ENCODE measurements around the gene SLC9A6. TPM values are rescaled to one million over a fixed set of nuclear protein-coding genes. Genes with fewer than 3 reads are reported as not detected.
"Not testable (repeated sequence)": the region's sequence is repeated elsewhere in the genome, so short reads cannot be mapped to it uniquely, and the experiment has no call there.

SLC9A6 gene
- total RNA-seq, 2 experiments from 2014 or later, result 11.8 to 12.6 TPM

- H3K4me1 Mint-ChIP-seq, result no peaks in the 10 kb centered on the region
- ChIA-PET POLR2A (no interaction called here), CTCF (no interaction called here)
- no peak for DNase-seq
- H3K27me3 Mint-ChIP-seq, result no peaks in the 10 kb centered on the region
- peaks cover 5% of the 10 kb centered on the region for H3K36me3 Mint-ChIP-seq (ENCODE audit: low read depth)
- no peaks in the 10 kb centered on the region for H3K9me3 Mint-ChIP-seq (ENCODE audit: low read depth)
- ATAC-seq, result no peak
- intact Hi-C loops (cut with DNase I, micrococcal nuclease), result no loop called here
- no peak overlapping the region for H3K4me3 Mint-ChIP-seq
- no peak overlapping the region for H3K27ac Mint-ChIP-seq
Observed at GRCh38 chrX:136047016-136047642, 61.9 kb downstream of the SLC9A6 start.

GRCh38 chrX:136047969-136048368, 62.7 kb downstream of the SLC9A6 start:
- POLR2A ChIA-PET, result no interaction called here
- no peak for ATAC-seq

GRCh38 chrX:136048446-136048845, 63.2 kb downstream of the SLC9A6 start:
- Mint-ChIP-seq H3K4me1 (no peaks in the 10 kb centered on the region), H3K36me3 (ENCODE audit: low read depth) (peaks cover 5% of the 10 kb centered on the region), H3K9me3 (ENCODE audit: low read depth) (no peaks in the 10 kb centered on the region), H3K4me3 (no peak overlapping the region), H3K27ac (no peak overlapping the region), H3K27me3 (no peaks in the 10 kb centered on the region)
- ChIA-PET CTCF (interaction anchor here (0.8 kb wide), 1 partner anchor 20 kb away, joined by 3 read pairs; no protein-coding TSS in a partner anchor), POLR2A (no interaction called here)
- no peak for ATAC-seq
- DNase-seq, result no peak
- intact Hi-C loops (cut with DNase I, micrococcal nuclease), result no loop called here

More at GRCh38 chrX:136047969-136048368, 62.7 kb downstream of the SLC9A6 start:
- intact Hi-C loops (cut with DNase I, micrococcal nuclease), result no loop called here
- no peaks in the 10 kb centered on the region for H3K4me1 Mint-ChIP-seq
- DNase-seq, result no peak
- no peak overlapping the region for H3K4me3 Mint-ChIP-seq
- CTCF ChIA-PET, result no interaction called here
- peaks cover 5% of the 10 kb centered on the region for H3K36me3 Mint-ChIP-seq (ENCODE audit: low read depth)
- H3K9me3 Mint-ChIP-seq (ENCODE audit: low read depth), result no peaks in the 10 kb centered on the region
- no peak overlapping the region for H3K27ac Mint-ChIP-seq
- H3K27me3 Mint-ChIP-seq, result no peaks in the 10 kb centered on the region

- intact Hi-C loops (cut with DNase I, micrococcal nuclease), result no loop called here
- no peak overlapping the region for H3K4me3 Mint-ChIP-seq
- DNase-seq (no peak), ATAC-seq (no peak)
- CTCF ChIA-PET, result no interaction called here
- POLR2A ChIA-PET, result no interaction called here
- H3K4me1 Mint-ChIP-seq, result no peaks in the 10 kb centered on the region
- H3K27ac Mint-ChIP-seq, result no peak overlapping the region
- H3K36me3 Mint-ChIP-seq (ENCODE audit: low read depth), result peaks cover 2% of the 10 kb centered on the region
- H3K9me3 Mint-ChIP-seq (ENCODE audit: low read depth), result no peaks in the 10 kb centered on the region
- H3K27me3 Mint-ChIP-seq, result no peaks in the 10 kb centered on the region
Observed at GRCh38 chrX:136049608-136050007, 64.4 kb downstream of the SLC9A6 start.

- H3K4me1 Mint-ChIP-seq; ATAC-seq; POLR2A ChIA-PET; H3K27ac Mint-ChIP-seq; H3K4me3 Mint-ChIP-seq; intact Hi-C loops (cut with DNase I, micrococcal nuclease); H3K27me3 Mint-ChIP-seq; DNase-seq; H3K36me3 Mint-ChIP-seq (ENCODE audit: low read depth); CTCF ChIA-PET; H3K9me3 Mint-ChIP-seq (ENCODE audit: low read depth): not testable (repeated sequence)
Observed at GRCh38 chrX:136050875-136051274, 65.6 kb downstream of the SLC9A6 start.

- H3K9me3 Mint-ChIP-seq (ENCODE audit: low read depth), result no peaks in the 10 kb centered on the region
- intact Hi-C loops (cut with DNase I, micrococcal nuclease), result no loop called here
- POLR2A ChIA-PET, result no interaction called here
- DNase-seq (no peak), ATAC-seq (no peak)
- no peak overlapping the region for H3K4me3 Mint-ChIP-seq
- H3K4me1 Mint-ChIP-seq, result peaks cover 5% of the 10 kb centered on the region
- CTCF ChIA-PET, result no interaction called here
- no peak overlapping the region for H3K27ac Mint-ChIP-seq
- H3K36me3 Mint-ChIP-seq (ENCODE audit: low read depth), result no peaks in the 10 kb centered on the region
- H3K27me3 Mint-ChIP-seq, result no peaks in the 10 kb centered on the region
Observed at GRCh38 chrX:136051611-136052010, 66.4 kb downstream of the SLC9A6 start.

- no peak overlapping the region for H3K4me3 Mint-ChIP-seq
- H3K4me1 Mint-ChIP-seq, result peaks cover 12% of the 10 kb centered on the region
- no peaks in the 10 kb centered on the region for H3K9me3 Mint-ChIP-seq (ENCODE audit: low read depth)
- ChIA-PET CTCF (interaction anchor here (1.0 to 1.2 kb wide), 3 partner anchors 28 to 107 kb away, joined by 3 to 4 read pairs (median 3); no protein-coding TSS in a partner anchor), POLR2A (no interaction called here)
- H3K27ac Mint-ChIP-seq, result no peak overlapping the region
- H3K36me3 Mint-ChIP-seq (ENCODE audit: low read depth), result no peaks in the 10 kb centered on the region
- H3K27me3 Mint-ChIP-seq, result no peaks in the 10 kb centered on the region
- ATAC-seq, result no peak
- no peak for DNase-seq
- intact Hi-C loops (cut with DNase I, micrococcal nuclease), result no loop called here
Observed at GRCh38 chrX:136055651-136056221, 70.5 kb downstream of the SLC9A6 start.

GRCh38 chrX:136057567-136057966, 72.3 kb downstream of the SLC9A6 start:
- intact Hi-C loops (cut with DNase I, micrococcal nuclease), result no loop called here
- Mint-ChIP-seq H3K4me3 (no peak overlapping the region), H3K9me3 (ENCODE audit: low read depth) (no peaks in the 10 kb centered on the region), H3K27me3 (no peaks in the 10 kb centered on the region), H3K36me3 (ENCODE audit: low read depth) (no peaks in the 10 kb centered on the region), H3K27ac (no peak overlapping the region), H3K4me1 (peaks cover 12% of the 10 kb centered on the region)
- ChIA-PET POLR2A (interaction anchor here (0.6 to 0.7 kb wide), 2 partner anchors 8 to 257 kb away, joined by 3 to 5 read pairs; no protein-coding TSS in a partner anchor), CTCF (no interaction called here)
- DNase-seq, result no peak
- no peak for ATAC-seq

GRCh38 chrX:136059350-136059749, 74.1 kb downstream of the SLC9A6 start:
- no peak for DNase-seq
- Mint-ChIP-seq H3K27me3 (no peaks in the 10 kb centered on the region), H3K36me3 (ENCODE audit: low read depth) (no peaks in the 10 kb centered on the region), H3K27ac (no peak overlapping the region), H3K4me3 (no peak overlapping the region), H3K4me1 (peaks cover 19% of the 10 kb centered on the region), H3K9me3 (ENCODE audit: low read depth) (no peaks in the 10 kb centered on the region)
- CTCF ChIA-PET, result no interaction called here
- ATAC-seq, result no peak
- intact Hi-C loops (cut with DNase I, micrococcal nuclease), result no loop called here
- POLR2A ChIA-PET, result no interaction called here

- no peaks in the 10 kb centered on the region for H3K36me3 Mint-ChIP-seq (ENCODE audit: low read depth)
- DNase-seq (no peak), ATAC-seq (no peak)
- H3K27ac Mint-ChIP-seq, result no peak overlapping the region
- peaks cover 28% of the 10 kb centered on the region for H3K4me1 Mint-ChIP-seq
- intact Hi-C loops (cut with DNase I, micrococcal nuclease), result no loop called here
- CTCF ChIA-PET, result interaction anchor here (0.5 kb wide), 1 partner anchor 101 kb away, joined by 3 read pairs; no protein-coding TSS in a partner anchor
- H3K9me3 Mint-ChIP-seq (ENCODE audit: low read depth), result no peaks in the 10 kb centered on the region
- no peak overlapping the region for H3K4me3 Mint-ChIP-seq
- POLR2A ChIA-PET, result no interaction called here
- no peaks in the 10 kb centered on the region for H3K27me3 Mint-ChIP-seq
Observed at GRCh38 chrX:136061286-136061685, 76.1 kb downstream of the SLC9A6 start.

GRCh38 chrX:136061696-136062095, 76.5 kb downstream of the SLC9A6 start:
- no peak for ATAC-seq
- DNase-seq, result no peak
- intact Hi-C loops (cut with DNase I, micrococcal nuclease), result no loop called here
- Mint-ChIP-seq H3K9me3 (ENCODE audit: low read depth) (no peaks in the 10 kb centered on the region), H3K4me1 (peaks cover 24% of the 10 kb centered on the region), H3K27ac (no peak overlapping the region), H3K4me3 (no peak overlapping the region), H3K36me3 (ENCODE audit: low read depth) (no peaks in the 10 kb centered on the region), H3K27me3 (no peaks in the 10 kb centered on the region)
- CTCF ChIA-PET, result interaction anchor here (0.5 kb wide), 1 partner anchor 100 kb away, joined by 3 read pairs; no protein-coding TSS in a partner anchor
- POLR2A ChIA-PET, result no interaction called here

- ChIA-PET POLR2A (no interaction called here), CTCF (no interaction called here)
- H3K4me3 Mint-ChIP-seq, result no peak overlapping the region
- H3K4me1 Mint-ChIP-seq, result peaks cover 18% of the 10 kb centered on the region
- H3K36me3 Mint-ChIP-seq (ENCODE audit: low read depth), result no peaks in the 10 kb centered on the region
- DNase-seq (no peak), ATAC-seq (no peak)
- no peaks in the 10 kb centered on the region for H3K9me3 Mint-ChIP-seq (ENCODE audit: low read depth)
- intact Hi-C loops (cut with DNase I, micrococcal nuclease), result no loop called here
- H3K27me3 Mint-ChIP-seq, result no peaks in the 10 kb centered on the region
- no peak overlapping the region for H3K27ac Mint-ChIP-seq
Observed at GRCh38 chrX:136063340-136064079, 78.3 kb downstream of the SLC9A6 start.

All from activated CD4-positive, alpha-beta T cell treated with anti-CD3 and anti-CD28 coated beads for 36 hours (primary cell).